CD14-positive monocyte (primary cell): ENCODE measurements around the gene PTTG1IP. TPM values are rescaled to one million over a fixed set of nuclear protein-coding genes. Genes with fewer than 3 reads are reported as not detected.

ENCODE experiments used
- DNase-seq, 3 donors: peaks; one replicate each; pipeline ENCODE4 v3.0.0-alpha.2; 2011 to 2022
- H2AFZ ChIP-seq: 2 replicates; pipeline ENCODE4 v1.6.0; 2012; ENCODE audit warnings: mild to moderate bottlenecking, low read depth, low read length, inconsistent platforms; ENCODE audit not compliant: insufficient read depth, poor library complexity, severe bottlenecking
- H3K27ac ChIP-seq, 2 donors: 1 replicate in 1 of 2; 2 replicates in 1 of 2; pipeline ENCODE4 v1.5.1; 2012 to 2013; ENCODE audit warnings: low read length in 2 of 2, control low read depth in 1 of 2, inconsistent platforms in 1 of 2, low read depth in 1 of 2, mild to moderate bottlenecking in 1 of 2
- H3K27me3 ChIP-seq, 2 donors: one replicate each; pipeline versions ENCODE4 v1.6.0 to v1.6.1; 2011 to 2013; ENCODE audit warnings: low read length in 2 of 2; ENCODE audit not compliant: control insufficient read depth in 2 of 2, insufficient read depth in 2 of 2
- H3K36me3 ChIP-seq, 2 donors: replicated peaks in 1 of 2; 1 replicate in 1 of 2; 2 replicates in 1 of 2; pipeline versions ENCODE4 v1.5.1 to v1.6.1; 2012 to 2013; ENCODE audit warnings: low read length in 2 of 2, control low read depth in 1 of 2, inconsistent platforms in 1 of 2, mild to moderate bottlenecking in 1 of 2; ENCODE audit not compliant: insufficient read depth in 2 of 2, control insufficient read depth in 1 of 2
- H3K4me1 ChIP-seq, 2 donors: 1 replicate in 1 of 2; 2 replicates in 1 of 2; pipeline versions ENCODE4 v1.5.1 to v1.6.1; 2012 to 2013; ENCODE audit warnings: low read length in 2 of 2, control low read depth in 1 of 2, inconsistent platforms in 1 of 2, mild to moderate bottlenecking in 1 of 2, moderate library complexity in 1 of 2; ENCODE audit not compliant: insufficient read depth in 2 of 2, control insufficient read depth in 1 of 2
- H3K4me2 ChIP-seq: replicated peaks from 2 replicates; pipeline ENCODE3; 2012; ENCODE audit warnings: low read length, moderate library complexity, mild to moderate bottlenecking; ENCODE audit not compliant: poor library complexity, severe bottlenecking; ENCODE audit errors: extremely low read depth
- H3K4me3 ChIP-seq, 3 experiments: fragments of 200-600 bp in 1 of 3; sonication (generic) in 1 of 3; replicated peaks in 1 of 3; 1 replicate in 2 of 3; 2 replicates in 1 of 3; pipeline ENCODE4 v1.5.1; 2011 to 2013; ENCODE audit warnings: low read length in 3 of 3, mild to moderate bottlenecking in 3 of 3, control low read depth in 2 of 3, low read depth in 2 of 3, inconsistent platforms in 1 of 3, moderate library complexity in 1 of 3
- H3K79me2 ChIP-seq: 2 replicates; pipeline ENCODE4 v1.6.0; 2012; ENCODE audit warnings: mild to moderate bottlenecking, control low read depth, inconsistent platforms, low read length, moderate library complexity; ENCODE audit not compliant: insufficient read depth
- H3K9ac ChIP-seq: 2 replicates; pipeline ENCODE4 v1.6.0; 2017; ENCODE audit warnings: low read length, mild to moderate bottlenecking; ENCODE audit not compliant: insufficient read depth, poor library complexity, severe bottlenecking
- H3K9me3 ChIP-seq, 2 donors: replicated peaks in 1 of 2; 1 replicate in 1 of 2; 2 replicates in 1 of 2; pipeline versions ENCODE4 v1.5.1 to v1.6.1; 2012 to 2013; ENCODE audit warnings: low read length in 2 of 2, control low read depth in 1 of 2; ENCODE audit not compliant: control insufficient read depth in 1 of 2, insufficient read depth in 1 of 2
- H4K20me1 ChIP-seq: 2 replicates; pipeline ENCODE4 v1.6.0; 2012; ENCODE audit warnings: mild to moderate bottlenecking, low read length, control low read depth, moderate library complexity; ENCODE audit not compliant: insufficient read depth
- H3K27ac Mint-ChIP-seq, 7 donors: one replicate each; pipeline ENCODE4 v1.8.0; 2020; ENCODE audit warnings: mild to moderate bottlenecking in 7 of 7, mixed read lengths in 7 of 7, moderate library complexity in 6 of 7, inconsistent platforms in 2 of 7
- H3K27me3 Mint-ChIP-seq, 3 donors: one replicate each; pipeline ENCODE4 v1.8.0; 2021 to 2022; ENCODE audit warnings: low read depth in 3 of 3, mild to moderate bottlenecking in 3 of 3, mixed read lengths in 3 of 3, moderate library complexity in 3 of 3, inconsistent platforms in 1 of 3
- H3K36me3 Mint-ChIP-seq, 2 donors: one replicate each; pipeline ENCODE4 v1.8.0; 2020; ENCODE audit warnings: mixed read lengths in 2 of 2, inconsistent platforms in 1 of 2, mild to moderate bottlenecking in 1 of 2
- H3K4me1 Mint-ChIP-seq: one replicate; pipeline ENCODE4 v1.8.0; 2020; ENCODE audit warnings: mild to moderate bottlenecking, mixed read lengths
- H3K4me3 Mint-ChIP-seq, 2 donors: one replicate each; pipeline ENCODE4 v1.8.0; 2020; ENCODE audit warnings: mild to moderate bottlenecking in 2 of 2, mixed read lengths in 2 of 2, moderate library complexity in 1 of 2
- H3K9me3 Mint-ChIP-seq, 7 donors: one replicate each; pipeline ENCODE4 v1.8.0; 2020 to 2022; ENCODE audit warnings: mixed read lengths in 7 of 7, mild to moderate bottlenecking in 6 of 7, moderate library complexity in 6 of 7, inconsistent platforms in 2 of 7
- WGBS: methylation state at CpG from one replicate; pipeline ENCODE4 v1.1.5; 2013; ENCODE audit warnings: missing lambda C conversion rate; ENCODE audit not compliant: insufficient coverage; 5-methylcytosine and 5-hydroxymethylcytosine counted together
- intact Hi-C, 2 donors: fragments of 100-400 bp; cut with micrococcal nuclease; formaldehyde crosslinking; loops; one replicate each; pipeline versions ENCODE4 v1.15.0 to v1.15.1; 2023
- polyA plus RNA-seq, 3 donors: library from polyadenylated mRNA; depleted of rRNA in 1 of 3; unstranded in 2 of 3; stranded (reverse) in 1 of 3; fragments of 300-500 nt in 2 of 3; fragments of >200 nt in 1 of 3; fragmentation: Illumina TruSeq in 2 of 3; gene quantifications; 1 replicate in 2 of 3; 2 replicates in 1 of 3; pipeline ENCODE4 v1.2.3, GENCODE V29; 2012 to 2021
- TF ChIP-seq, protein P1 (sequence below): fragments of 200-600 bp; IDR thresholded peaks from one replicate; pipeline ENCODE4 v1.8.0; 2022; ENCODE audit warnings: antibody characterized with exemption, mild to moderate bottlenecking

Gene PTTG1IP
- polyA plus RNA-seq, 3 donors = 118 to 238 (median 206) TPM

DNA sequence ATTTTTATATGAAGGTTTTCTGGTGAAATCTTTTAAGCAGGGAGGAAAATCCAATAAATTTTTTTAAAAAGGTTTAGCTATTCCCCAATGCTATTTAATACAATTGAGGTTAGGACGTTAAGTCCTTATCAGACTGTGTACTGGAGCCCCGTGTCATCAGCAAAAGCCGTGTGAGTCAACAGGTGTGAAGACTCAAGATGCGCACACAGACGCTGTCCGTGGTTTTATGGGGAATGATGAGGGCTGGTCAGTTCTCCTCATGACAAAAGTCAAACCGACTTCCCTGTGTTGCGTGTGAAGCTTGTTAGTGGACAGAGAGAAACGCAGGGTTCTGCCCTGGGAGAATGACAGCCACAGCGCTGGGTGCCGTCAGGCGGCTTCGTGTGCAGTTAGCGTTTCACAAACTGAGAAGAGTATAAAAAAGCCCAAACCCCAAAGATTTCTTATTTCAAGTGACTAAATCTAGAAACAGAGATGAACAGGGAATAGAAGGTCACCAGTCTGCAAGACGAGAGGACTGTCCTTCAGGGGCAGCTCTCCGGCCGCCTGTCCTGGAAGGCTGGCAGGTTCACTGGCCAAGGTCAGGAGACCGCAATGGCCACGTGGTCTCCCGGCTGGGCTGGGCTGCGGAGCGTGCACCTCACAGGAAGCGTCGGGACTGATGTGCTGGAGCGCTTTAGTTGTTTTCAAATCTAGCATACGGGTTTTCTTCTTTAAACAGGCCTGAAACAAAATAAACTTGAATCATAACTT is 22.4 kb downstream of the PTTG1IP start:
- peaks cover 0 to 1% (median 0%) of the 10 kb centered on the region in 7 donors for H3K9me3 Mint-ChIP-seq
- 92% methylated on average over 18 of the region's 26 CpGs for WGBS
- H3K4me3 ChIP-seq = no peak overlapping the region
- peak overlapping the region in 1 of 2 donors; percentile 77 for H3K27ac ChIP-seq
- intact Hi-C loops = no loop called here
- H3K27me3 Mint-ChIP-seq = no peaks in the 10 kb centered on the region
- H2AFZ ChIP-seq = no peak overlapping the region
- H3K79me2 ChIP-seq = peaks cover 51% of the 10 kb centered on the region
- peaks cover 60% of the 10 kb centered on the region for H3K4me1 Mint-ChIP-seq
- no peaks in the 10 kb centered on the region for H3K9me3 ChIP-seq
- DNase-seq = no peak
- peaks cover 92% of the 10 kb centered on the region for H4K20me1 ChIP-seq
- no peaks in the 10 kb centered on the region for H3K27me3 ChIP-seq
- peaks cover 71 to 85% of the 10 kb centered on the region in 2 donors for H3K36me3 Mint-ChIP-seq
- H3K36me3 ChIP-seq = peaks cover 68 to 75% of the 10 kb centered on the region in 2 donors
- H3K4me1 ChIP-seq = peaks cover 44 to 51% of the 10 kb centered on the region in 2 donors
- TF ChIP-seq, protein P1, sequence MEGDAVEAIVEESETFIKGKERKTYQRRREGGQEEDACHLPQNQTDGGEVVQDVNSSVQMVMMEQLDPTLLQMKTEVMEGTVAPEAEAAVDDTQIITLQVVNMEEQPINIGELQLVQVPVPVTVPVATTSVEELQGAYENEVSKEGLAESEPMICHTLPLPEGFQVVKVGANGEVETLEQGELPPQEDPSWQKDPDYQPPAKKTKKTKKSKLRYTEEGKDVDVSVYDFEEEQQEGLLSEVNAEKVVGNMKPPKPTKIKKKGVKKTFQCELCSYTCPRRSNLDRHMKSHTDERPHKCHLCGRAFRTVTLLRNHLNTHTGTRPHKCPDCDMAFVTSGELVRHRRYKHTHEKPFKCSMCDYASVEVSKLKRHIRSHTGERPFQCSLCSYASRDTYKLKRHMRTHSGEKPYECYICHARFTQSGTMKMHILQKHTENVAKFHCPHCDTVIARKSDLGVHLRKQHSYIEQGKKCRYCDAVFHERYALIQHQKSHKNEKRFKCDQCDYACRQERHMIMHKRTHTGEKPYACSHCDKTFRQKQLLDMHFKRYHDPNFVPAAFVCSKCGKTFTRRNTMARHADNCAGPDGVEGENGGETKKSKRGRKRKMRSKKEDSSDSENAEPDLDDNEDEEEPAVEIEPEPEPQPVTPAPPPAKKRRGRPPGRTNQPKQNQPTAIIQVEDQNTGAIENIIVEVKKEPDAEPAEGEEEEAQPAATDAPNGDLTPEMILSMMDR = no peak
- no peak overlapping the region for H3K4me2 ChIP-seq
- H3K9ac ChIP-seq = no peak overlapping the region
- no peak overlapping the region for H3K4me3 Mint-ChIP-seq
- peak overlapping the region in 2 of 7 donors; percentile 12 to 57 for H3K27ac Mint-ChIP-seq

DNA sequence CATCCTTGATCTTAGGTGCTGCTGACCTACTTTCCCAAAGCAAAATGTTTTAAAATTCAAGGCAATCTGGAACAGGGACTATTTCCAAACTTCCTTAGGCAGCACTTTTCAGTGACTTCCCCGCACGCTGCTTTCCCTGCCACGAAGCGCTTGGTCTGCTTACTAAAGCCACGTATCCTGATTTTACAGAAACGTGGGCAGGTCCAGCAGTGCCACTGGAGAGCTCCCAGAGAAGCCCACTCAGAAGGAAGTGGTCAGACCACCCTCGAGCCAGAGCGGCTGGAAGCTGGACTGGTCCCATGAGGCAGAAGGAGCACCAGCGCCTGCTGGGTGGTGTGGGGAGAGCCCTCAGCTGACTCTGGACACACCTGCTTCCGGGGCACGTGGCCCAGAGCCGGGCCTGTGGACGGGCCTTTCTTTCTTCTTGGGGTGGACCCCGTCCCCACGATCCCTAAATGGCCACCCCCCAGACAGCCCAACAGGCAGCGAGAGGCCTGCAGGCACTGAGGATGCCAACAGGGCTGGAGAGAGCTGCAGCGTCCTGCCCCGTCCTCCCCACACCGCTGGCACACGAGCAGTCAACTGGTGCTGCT is 23.2 kb downstream of the PTTG1IP start:
- Histone ChIP-seq H3K27ac (peak overlapping the region in 1 of 2 donors; percentile 77), H3K9me3 (no peaks in the 10 kb centered on the region), H3K4me3 (no peak overlapping the region), H2AFZ (no peak overlapping the region), H3K9ac (no peak overlapping the region), H3K27me3 (no peaks in the 10 kb centered on the region), H4K20me1 (peaks cover 86% of the 10 kb centered on the region), H3K4me1 (peaks cover 51 to 58% of the 10 kb centered on the region in 2 donors), H3K79me2 (peaks cover 44% of the 10 kb centered on the region), H3K4me2 (no peak overlapping the region), H3K36me3 (peaks cover 60 to 68% of the 10 kb centered on the region in 2 donors)
- Mint-ChIP-seq H3K4me3 (no peak overlapping the region), H3K9me3 (peaks cover 0 to 1% (median 0%) of the 10 kb centered on the region in 7 donors), H3K27me3 (no peaks in the 10 kb centered on the region), H3K27ac (peak overlapping the region in 4 of 7 donors; percentile 51 to 80 (median 58)), H3K36me3 (peaks cover 64 to 77% of the 10 kb centered on the region in 2 donors), H3K4me1 (peaks cover 59% of the 10 kb centered on the region)
- no peak for DNase-seq
- 75% methylated on average over 16 of the region's 20 CpGs for WGBS
- TF ChIP-seq, protein P1 = no peak
- intact Hi-C loops = no loop called here
